Cardiac fibroblast (primary cell): Measurements from ENCODE around the gene MROH8.

Source experiments
- DNase-seq, 2 donors: peaks; one replicate each; pipeline versions ENCODE4 v3.0.0 to v3.0.0-alpha.2; 2010; ENCODE audit warnings: low read depth in 2 of 2
- H3K4me3 ChIP-seq, 2 donors: replicated peaks in 1 of 2; 1 replicate in 1 of 2; 2 replicates in 1 of 2; pipeline ENCODE4 v1.5.1; 2011; ENCODE audit warnings: low read depth in 2 of 2, low read length in 2 of 2, mild to moderate bottlenecking in 2 of 2, moderate library complexity in 1 of 2
- TF ChIP-seq, protein P1 (sequence below): IDR thresholded peaks from one replicate; pipeline ENCODE4 v1.5.1; 2011; ENCODE audit warnings: low read depth, mild to moderate bottlenecking, low read length, inconsistent platforms

The MROH8 gene

DNA sequence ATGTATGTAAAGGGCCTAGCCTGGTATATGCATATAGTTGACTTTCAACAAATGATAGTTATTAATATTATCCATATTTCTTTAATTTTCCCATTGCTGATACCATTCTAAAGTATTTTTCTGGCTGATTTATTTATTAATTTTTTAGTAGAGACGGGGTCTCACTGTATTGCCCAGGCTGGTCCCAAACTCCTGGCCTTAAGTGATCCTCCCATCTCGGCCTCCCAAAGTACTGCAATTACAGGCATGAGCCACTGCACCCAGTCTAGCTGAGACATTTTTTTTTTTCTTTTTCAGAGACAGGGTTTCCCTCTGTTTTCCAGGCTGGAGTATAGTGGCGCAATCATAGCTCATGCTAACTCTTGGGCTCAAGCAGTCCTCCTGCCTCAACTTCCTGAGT is 29.8 kb upstream of the MROH8 start:
- TF ChIP-seq, protein P1, sequence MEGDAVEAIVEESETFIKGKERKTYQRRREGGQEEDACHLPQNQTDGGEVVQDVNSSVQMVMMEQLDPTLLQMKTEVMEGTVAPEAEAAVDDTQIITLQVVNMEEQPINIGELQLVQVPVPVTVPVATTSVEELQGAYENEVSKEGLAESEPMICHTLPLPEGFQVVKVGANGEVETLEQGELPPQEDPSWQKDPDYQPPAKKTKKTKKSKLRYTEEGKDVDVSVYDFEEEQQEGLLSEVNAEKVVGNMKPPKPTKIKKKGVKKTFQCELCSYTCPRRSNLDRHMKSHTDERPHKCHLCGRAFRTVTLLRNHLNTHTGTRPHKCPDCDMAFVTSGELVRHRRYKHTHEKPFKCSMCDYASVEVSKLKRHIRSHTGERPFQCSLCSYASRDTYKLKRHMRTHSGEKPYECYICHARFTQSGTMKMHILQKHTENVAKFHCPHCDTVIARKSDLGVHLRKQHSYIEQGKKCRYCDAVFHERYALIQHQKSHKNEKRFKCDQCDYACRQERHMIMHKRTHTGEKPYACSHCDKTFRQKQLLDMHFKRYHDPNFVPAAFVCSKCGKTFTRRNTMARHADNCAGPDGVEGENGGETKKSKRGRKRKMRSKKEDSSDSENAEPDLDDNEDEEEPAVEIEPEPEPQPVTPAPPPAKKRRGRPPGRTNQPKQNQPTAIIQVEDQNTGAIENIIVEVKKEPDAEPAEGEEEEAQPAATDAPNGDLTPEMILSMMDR = no peak
- H3K4me3 ChIP-seq = no peak overlapping the region

DNA sequence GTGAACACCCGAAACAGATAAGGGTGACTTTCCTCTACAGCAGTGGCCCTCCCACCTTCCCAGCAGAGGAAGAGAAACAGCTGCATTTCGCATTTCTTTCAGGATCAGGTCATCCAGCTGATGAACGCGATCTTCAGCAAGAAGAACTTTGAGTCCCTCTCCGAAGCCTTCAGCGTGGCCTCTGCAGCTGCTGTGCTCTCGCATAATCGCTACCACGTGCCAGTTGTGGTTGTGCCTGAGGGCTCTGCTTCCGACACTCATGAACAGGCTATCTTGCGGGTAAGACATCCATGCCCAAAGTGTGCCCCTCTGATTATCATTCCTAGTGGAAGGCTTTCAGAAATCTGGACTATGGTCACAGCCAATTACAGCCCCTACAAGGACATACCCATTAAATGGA is 27.8 kb upstream of the MROH8 start:
- no peak overlapping the region for H3K4me3 ChIP-seq
- TF ChIP-seq, protein P1 = no peak
- no peak for DNase-seq

More for the DNA sequence above, 29.8 kb upstream of the MROH8 start:
- no peak for DNase-seq

DNA sequence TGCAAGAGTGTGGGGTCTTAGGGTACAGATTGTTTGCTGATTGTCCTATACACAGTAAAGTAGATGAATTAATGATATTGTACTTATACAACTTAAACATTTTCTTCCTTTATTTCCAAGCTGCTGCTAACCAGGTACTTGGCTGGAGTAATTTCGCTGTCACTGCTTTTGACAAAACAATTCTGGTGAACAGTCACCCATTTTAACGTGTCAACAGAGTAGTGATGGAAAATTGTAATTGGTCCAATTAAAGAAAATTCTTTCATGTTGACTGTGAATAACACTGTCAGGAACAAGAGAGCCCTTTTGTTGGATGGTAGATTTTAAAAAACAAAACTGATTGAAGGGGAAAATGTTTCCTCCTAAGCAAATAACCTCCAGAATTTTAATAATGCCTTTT is 26.4 kb upstream of the MROH8 start:
- no peak for DNase-seq
- no peak overlapping the region for H3K4me3 ChIP-seq
- TF ChIP-seq, protein P1 = no peak

DNA sequence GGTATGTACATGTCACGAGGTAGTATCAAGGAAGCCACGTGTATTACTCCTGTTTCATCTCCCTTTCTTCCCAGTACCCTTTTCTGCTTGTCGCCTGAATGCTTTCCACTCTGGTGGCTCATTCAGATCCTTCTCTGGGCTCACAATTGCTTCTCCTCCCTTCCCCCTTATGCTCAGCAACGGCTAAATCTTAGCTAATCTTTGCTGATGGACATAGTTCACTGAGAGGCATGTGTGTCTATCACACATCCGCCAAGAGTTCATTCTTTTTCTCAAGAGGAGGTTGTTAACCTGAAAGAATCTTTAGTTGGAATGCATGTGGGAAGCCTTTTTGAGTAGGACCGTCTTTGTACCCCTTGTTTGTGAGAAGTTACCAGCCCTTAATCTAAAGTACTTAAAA is 25.8 kb upstream of the MROH8 start:
- DNase-seq = no peak
- H3K4me3 ChIP-seq = no peak overlapping the region
- TF ChIP-seq, protein P1 = no peak

DNA sequence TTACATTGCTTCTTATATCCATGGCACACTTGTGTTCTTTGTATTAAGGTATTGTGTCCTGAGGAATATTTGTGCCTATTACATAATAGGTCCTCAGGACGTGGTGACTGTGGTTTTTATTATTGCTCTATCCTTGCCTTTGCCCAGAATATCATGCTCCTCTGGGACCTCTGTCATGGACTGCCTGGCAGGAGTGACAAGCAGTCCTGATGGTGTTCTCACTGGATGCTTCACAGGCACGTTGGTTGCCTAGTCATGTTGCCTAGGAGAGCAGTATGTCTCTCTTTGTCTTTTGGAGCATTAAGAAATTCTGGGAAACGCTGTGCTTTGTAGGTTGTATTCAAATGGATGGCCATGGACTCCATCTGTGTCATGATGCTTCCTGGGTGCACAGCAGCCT is 24.7 kb upstream of the MROH8 start:
- no peak overlapping the region for H3K4me3 ChIP-seq
- DNase-seq = no peak
- TF ChIP-seq, protein P1 = no peak

DNA sequence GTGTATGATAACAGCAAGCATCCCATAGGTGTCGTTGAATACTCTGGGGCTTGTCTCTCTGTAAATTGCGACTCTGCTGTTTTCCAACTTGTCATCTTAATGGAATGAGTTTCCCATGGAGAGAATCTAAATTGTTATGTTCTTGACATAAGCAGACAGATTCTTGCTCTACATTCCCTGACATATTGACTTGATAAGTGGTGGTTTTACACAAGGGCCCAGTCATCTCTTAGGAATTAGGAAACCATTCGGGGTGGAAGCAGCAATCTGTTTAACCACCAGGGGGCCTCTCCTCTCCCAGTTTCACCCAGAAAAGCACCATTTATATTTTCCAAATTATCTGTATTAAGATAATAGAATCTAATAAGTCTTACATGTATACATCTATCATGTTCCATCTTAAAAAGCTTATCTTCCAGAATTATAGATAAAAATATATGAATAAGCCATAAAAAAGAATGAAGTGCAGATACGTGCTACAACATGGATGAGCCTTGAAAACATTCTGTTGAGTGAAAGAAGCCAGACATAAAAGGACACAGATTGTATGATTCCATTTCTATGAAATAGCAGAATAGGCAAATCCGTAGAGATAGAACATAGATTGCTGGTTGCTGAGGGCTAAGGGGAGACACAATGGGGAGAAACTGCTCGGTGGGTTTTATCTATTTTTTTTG is 23.1 kb upstream of the MROH8 start:
- TF ChIP-seq, protein P1 = peak; percentile 89
- DNase-seq = peak; percentile 96
- H3K4me3 ChIP-seq = no peak overlapping the region

DNA sequence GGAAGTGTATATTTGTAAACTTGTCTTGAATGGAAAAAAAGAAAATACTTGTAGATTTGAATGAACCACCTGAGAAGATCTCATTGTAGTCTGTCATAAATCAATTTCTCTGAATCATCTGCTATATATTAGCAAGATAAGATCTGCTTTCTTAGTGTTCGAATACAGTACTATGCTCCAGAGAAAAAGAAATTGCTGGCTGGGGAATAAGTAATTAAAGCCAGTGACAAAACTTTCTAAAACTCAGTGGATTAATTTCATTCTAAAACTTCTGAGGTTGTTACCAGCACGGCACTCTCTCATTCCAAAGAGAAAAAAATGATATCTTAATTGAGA is 22.4 kb upstream of the MROH8 start:
- no peak for DNase-seq
- no peak overlapping the region for H3K4me3 ChIP-seq
- TF ChIP-seq, protein P1 = no peak
